ENCODE data around the gene PLA2G12A. TPM values are rescaled to one million over a fixed set of nuclear protein-coding genes. Genes with fewer than 3 reads are reported as not detected.

The PLA2G12A gene
- polyA plus RNA-seq, 1 of the 3 experiments (the other 2 are of a cell fraction) = 7.9 TPM

DNA sequence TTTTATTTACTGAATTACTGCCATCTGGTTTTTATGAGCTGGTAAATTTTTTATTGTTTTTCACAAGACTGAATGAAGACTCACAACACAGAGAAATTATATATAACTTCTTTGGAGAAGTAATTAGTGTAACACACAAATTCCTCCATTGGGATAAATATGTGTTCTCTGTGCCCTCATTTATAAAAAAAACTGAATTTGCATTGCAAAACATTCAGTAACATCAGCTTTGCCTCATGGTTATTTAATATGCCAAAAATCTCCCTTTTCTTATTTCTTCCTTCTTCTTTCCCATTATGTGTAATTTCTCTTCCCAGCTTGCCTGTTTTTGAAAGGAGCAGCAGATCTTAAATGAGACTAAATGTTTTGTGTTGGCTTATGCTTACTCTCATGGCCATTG lies 45.1 kb downstream of the PLA2G12A start:
- Histone ChIP-seq H3K9me2 (no peaks in the 10 kb centered on the region), H3F3A (replicated peaks; ENCODE audit: insufficient read depth) (no peaks in the 10 kb centered on the region), H3K27ac (ENCODE audit: low read depth in 2 of 2, low read length in 1 of 2) (no peak overlapping the region), H3K27me3 (ENCODE audit: insufficient read depth) (no peaks in the 10 kb centered on the region), H3K4me2 (no peak overlapping the region), H4K20me1 (ENCODE audit: insufficient read depth) (no peaks in the 10 kb centered on the region), H3K9me3 (no peaks in the 10 kb centered on the region), H2AFZ (ENCODE audit: low read depth) (no peak overlapping the region), H3K4me3 (ENCODE audit: low read depth in 2 of 2, low read length in 1 of 2) (no peak overlapping the region), H3K79me2 (ENCODE audit: insufficient read depth) (no peaks in the 10 kb centered on the region), H3K9ac (no peak overlapping the region), H3K36me3 (replicated peaks in 1 of 2; ENCODE audit: control insufficient read depth in 1 of 2, insufficient read depth in 2 of 2, low read length in 1 of 2) (peaks cover 16 to 26% of the 10 kb centered on the region in 2 experiments), H3K4me1 (ENCODE audit: control insufficient read depth in 1 of 2, insufficient read depth in 2 of 2, low read depth in 1 of 2, low read length in 1 of 2) (no peaks in the 10 kb centered on the region)
- no peak for TF ChIP-seq POLR2AphosphoS5 (IDR thresholded peaks at IDR 0.05; ENCODE audit: low read depth, low read length)
- no peak for TF ChIP-seq JUND (IDR thresholded peaks at IDR 0.05)
- no peak for TF ChIP-seq RAD21 (IDR thresholded peaks at IDR 0.05; ENCODE audit: low read length)
- no peak for TF ChIP-seq MEF2A (IDR thresholded peaks at IDR 0.05; ENCODE audit: borderline replicate concordance, low read depth)
- no peak for TF ChIP-seq MAX (IDR thresholded peaks at IDR 0.05; ENCODE audit: low read depth)
- TF ChIP-seq SIN3A (IDR thresholded peaks at IDR 0.05; ENCODE audit: borderline replicate concordance, low read depth, low read length) = no peak
- TF ChIP-seq RXRA (IDR thresholded peaks at IDR 0.05; ENCODE audit: borderline replicate concordance, low read depth) = no peak
- TF ChIP-seq, protein P1, sequence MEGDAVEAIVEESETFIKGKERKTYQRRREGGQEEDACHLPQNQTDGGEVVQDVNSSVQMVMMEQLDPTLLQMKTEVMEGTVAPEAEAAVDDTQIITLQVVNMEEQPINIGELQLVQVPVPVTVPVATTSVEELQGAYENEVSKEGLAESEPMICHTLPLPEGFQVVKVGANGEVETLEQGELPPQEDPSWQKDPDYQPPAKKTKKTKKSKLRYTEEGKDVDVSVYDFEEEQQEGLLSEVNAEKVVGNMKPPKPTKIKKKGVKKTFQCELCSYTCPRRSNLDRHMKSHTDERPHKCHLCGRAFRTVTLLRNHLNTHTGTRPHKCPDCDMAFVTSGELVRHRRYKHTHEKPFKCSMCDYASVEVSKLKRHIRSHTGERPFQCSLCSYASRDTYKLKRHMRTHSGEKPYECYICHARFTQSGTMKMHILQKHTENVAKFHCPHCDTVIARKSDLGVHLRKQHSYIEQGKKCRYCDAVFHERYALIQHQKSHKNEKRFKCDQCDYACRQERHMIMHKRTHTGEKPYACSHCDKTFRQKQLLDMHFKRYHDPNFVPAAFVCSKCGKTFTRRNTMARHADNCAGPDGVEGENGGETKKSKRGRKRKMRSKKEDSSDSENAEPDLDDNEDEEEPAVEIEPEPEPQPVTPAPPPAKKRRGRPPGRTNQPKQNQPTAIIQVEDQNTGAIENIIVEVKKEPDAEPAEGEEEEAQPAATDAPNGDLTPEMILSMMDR (IDR thresholded peaks at IDR 0.05) = no peak
- TF ChIP-seq GABPA (IDR thresholded peaks at IDR 0.05; ENCODE audit: low read depth) = no peak
- TF ChIP-seq, protein P2, sequence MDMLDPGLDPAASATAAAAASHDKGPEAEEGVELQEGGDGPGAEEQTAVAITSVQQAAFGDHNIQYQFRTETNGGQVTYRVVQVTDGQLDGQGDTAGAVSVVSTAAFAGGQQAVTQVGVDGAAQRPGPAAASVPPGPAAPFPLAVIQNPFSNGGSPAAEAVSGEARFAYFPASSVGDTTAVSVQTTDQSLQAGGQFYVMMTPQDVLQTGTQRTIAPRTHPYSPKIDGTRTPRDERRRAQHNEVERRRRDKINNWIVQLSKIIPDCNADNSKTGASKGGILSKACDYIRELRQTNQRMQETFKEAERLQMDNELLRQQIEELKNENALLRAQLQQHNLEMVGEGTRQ (IDR thresholded peaks at IDR 0.05; ENCODE audit: borderline replicate concordance, low read depth, low read length) = no peak
- no peak for TF ChIP-seq GATA2 (CRISPR knock-in tag; IDR thresholded peaks at IDR 0.05)
- no peak for TF ChIP-seq FOXM1 (IDR thresholded peaks at IDR 0.05; ENCODE audit: low read depth)
- no peak for TF ChIP-seq RCOR1 (IDR thresholded peaks at IDR 0.05; ENCODE audit: low read length)
- TF ChIP-seq YY1 (IDR thresholded peaks at IDR 0.05; ENCODE audit: low read depth) = no peak
- no peak for TF ChIP-seq EZH2phosphoT487 (IDR thresholded peaks at IDR 0.05; ENCODE audit: borderline replicate concordance, low read depth)
- DNase-seq = no peak
- ChIA-PET CTCF (interaction anchor here (0.8 to 1.5 kb wide), 3 partner anchors 9 to 80 kb away, joined by 3 to 4 read pairs (median 3); partner anchors contain the start of gene CASP6), POLR2A (no interaction called here)

GRCh38 chr4:109683621-109684253 lies 46.1 kb downstream of the PLA2G12A start:
- no peak for DNase-seq
- Histone ChIP-seq H3F3A (replicated peaks; ENCODE audit: insufficient read depth) (no peaks in the 10 kb centered on the region), H3K4me2 (no peak overlapping the region), H3K4me1 (ENCODE audit: control insufficient read depth in 1 of 2, insufficient read depth in 2 of 2, low read depth in 1 of 2, low read length in 1 of 2) (no peaks in the 10 kb centered on the region), H3K9ac (no peak overlapping the region), H3K9me3 (no peaks in the 10 kb centered on the region), H3K9me2 (no peaks in the 10 kb centered on the region), H3K4me3 (ENCODE audit: low read depth in 2 of 2, low read length in 1 of 2) (no peak overlapping the region), H3K79me2 (ENCODE audit: insufficient read depth) (no peaks in the 10 kb centered on the region), H3K27me3 (ENCODE audit: insufficient read depth) (no peaks in the 10 kb centered on the region), H4K20me1 (ENCODE audit: insufficient read depth) (no peaks in the 10 kb centered on the region), H3K36me3 (replicated peaks in 1 of 2; ENCODE audit: control insufficient read depth in 1 of 2, insufficient read depth in 2 of 2, low read length in 1 of 2) (peaks cover 16 to 18% of the 10 kb centered on the region in 2 experiments), H3K27ac (ENCODE audit: low read depth in 2 of 2, low read length in 1 of 2) (no peak overlapping the region), H2AFZ (ENCODE audit: low read depth) (no peak overlapping the region)
- ChIA-PET CTCF (interaction anchor here (1.5 to 1.7 kb wide), 2 partner anchors 10 to 131 kb away, joined by 3 read pairs; no protein-coding TSS in a partner anchor), POLR2A (no interaction called here)
- WGBS (ENCODE audit: low lambda C conversion rate) = 95% methylated on average over 6 of the region's 6 CpGs
- TF ChIP-seq TEAD4 (IDR thresholded peaks at IDR 0.05; ENCODE audit: borderline replicate concordance, insufficient read depth) = no peak
- no peak for TF ChIP-seq CHD2 (IDR thresholded peaks at IDR 0.05; ENCODE audit: low read length, partially characterized antibody)
- TF ChIP-seq, protein P3, sequence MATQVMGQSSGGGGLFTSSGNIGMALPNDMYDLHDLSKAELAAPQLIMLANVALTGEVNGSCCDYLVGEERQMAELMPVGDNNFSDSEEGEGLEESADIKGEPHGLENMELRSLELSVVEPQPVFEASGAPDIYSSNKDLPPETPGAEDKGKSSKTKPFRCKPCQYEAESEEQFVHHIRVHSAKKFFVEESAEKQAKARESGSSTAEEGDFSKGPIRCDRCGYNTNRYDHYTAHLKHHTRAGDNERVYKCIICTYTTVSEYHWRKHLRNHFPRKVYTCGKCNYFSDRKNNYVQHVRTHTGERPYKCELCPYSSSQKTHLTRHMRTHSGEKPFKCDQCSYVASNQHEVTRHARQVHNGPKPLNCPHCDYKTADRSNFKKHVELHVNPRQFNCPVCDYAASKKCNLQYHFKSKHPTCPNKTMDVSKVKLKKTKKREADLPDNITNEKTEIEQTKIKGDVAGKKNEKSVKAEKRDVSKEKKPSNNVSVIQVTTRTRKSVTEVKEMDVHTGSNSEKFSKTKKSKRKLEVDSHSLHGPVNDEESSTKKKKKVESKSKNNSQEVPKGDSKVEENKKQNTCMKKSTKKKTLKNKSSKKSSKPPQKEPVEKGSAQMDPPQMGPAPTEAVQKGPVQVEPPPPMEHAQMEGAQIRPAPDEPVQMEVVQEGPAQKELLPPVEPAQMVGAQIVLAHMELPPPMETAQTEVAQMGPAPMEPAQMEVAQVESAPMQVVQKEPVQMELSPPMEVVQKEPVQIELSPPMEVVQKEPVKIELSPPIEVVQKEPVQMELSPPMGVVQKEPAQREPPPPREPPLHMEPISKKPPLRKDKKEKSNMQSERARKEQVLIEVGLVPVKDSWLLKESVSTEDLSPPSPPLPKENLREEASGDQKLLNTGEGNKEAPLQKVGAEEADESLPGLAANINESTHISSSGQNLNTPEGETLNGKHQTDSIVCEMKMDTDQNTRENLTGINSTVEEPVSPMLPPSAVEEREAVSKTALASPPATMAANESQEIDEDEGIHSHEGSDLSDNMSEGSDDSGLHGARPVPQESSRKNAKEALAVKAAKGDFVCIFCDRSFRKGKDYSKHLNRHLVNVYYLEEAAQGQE (IDR thresholded peaks at IDR 0.05; ENCODE audit: low read depth, low read length) = no peak
- no peak for TF ChIP-seq ELF1 (IDR thresholded peaks at IDR 0.05)
- TF ChIP-seq JUND (IDR thresholded peaks at IDR 0.05) = no peak
- no peak for TF ChIP-seq RCOR1 (IDR thresholded peaks at IDR 0.05; ENCODE audit: low read length)

Measured in SK-N-SH (cell line).